IPS DF 6.9 (cell line): ENCODE results near the gene TEX29.

Experiments used
- DNase-seq: peaks from one replicate; pipeline ENCODE4 v3.0.0-alpha.2; 2013; ENCODE audit warnings: low read depth, low spot score
- H3K27ac ChIP-seq: one replicate; pipeline ENCODE4 v1.5.1; 2013; ENCODE audit warnings: low read length, control low read depth
- H3K27me3 ChIP-seq: 2 replicates; pipeline ENCODE4 v1.6.1; 2013; ENCODE audit warnings: mild to moderate bottlenecking, low read length; ENCODE audit not compliant: control insufficient read depth, insufficient read depth
- H3K36me3 ChIP-seq: 2 replicates; pipeline ENCODE4 v1.6.1; 2013; ENCODE audit warnings: low read length; ENCODE audit not compliant: control insufficient read depth, insufficient read depth
- H3K4me1 ChIP-seq: 2 replicates; pipeline ENCODE4 v1.6.1; 2013; ENCODE audit warnings: low read length; ENCODE audit not compliant: control insufficient read depth, insufficient read depth
- H3K4me3 ChIP-seq: 2 replicates; pipeline ENCODE4 v1.5.1; 2013; ENCODE audit warnings: mild to moderate bottlenecking, low read length
- H3K9me3 ChIP-seq: 2 replicates; pipeline ENCODE4 v1.6.1; 2013; ENCODE audit warnings: low read length, inconsistent platforms; ENCODE audit not compliant: control insufficient read depth, insufficient read depth
- WGBS: extraction: QIAGEN DNeasy Blood & Tissue Kit; methylation state at CpG from one replicate; pipeline ENCODE4 v1.1.7; 2013; ENCODE audit warnings: mixed read lengths, missing lambda C conversion rate; ENCODE audit not compliant: insufficient read length, insufficient coverage; 5-methylcytosine and 5-hydroxymethylcytosine counted together

The TEX29 gene

DNA sequence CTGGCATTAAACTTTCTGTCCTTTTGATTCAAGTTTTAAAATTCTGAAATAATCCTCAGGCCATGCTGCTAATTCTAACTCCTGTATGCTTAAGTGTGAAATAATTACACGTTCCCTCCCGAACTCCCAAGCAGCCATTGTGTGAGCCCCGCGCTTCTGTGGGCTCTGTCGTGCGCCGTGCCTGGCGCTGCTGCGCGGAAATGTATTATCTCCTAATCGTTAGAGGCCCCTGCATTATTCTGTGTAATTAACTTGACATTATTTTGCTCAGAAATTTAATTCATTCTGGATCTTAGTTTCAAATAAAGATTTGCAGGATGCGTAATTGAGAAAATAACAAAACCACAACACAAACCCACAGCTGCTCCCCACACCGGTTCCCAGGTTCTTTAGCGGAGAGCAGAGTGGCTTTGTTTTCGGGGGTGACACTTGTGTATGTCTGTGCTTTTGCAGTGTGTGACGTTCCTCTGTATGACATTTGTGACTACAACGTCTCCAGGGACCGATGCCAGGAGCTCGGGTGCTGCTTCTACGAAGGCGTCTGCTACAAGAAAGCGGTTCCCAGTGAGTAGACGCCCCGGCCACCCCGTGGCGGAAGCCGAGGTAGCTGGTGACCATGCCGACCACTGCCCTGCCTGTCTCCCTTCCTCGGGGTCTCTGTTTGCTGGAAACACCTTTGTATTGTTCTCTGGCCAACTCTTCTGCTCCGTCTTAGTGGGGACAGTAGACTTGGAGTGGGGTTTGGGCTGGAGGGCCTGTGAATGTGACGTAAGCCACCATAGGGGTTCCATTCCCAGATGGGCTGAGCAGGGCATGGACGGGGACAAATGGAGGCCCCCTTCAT, 7.5 kb downstream of the TEX29 start:
- no peaks in the 10 kb centered on the region; the same call in 1 of the 2 replicates for H3K4me1 ChIP-seq
- no peaks in the 10 kb centered on the region for H3K9me3 ChIP-seq
- 0 out of 2 replicates have a peak, but pooled peaks cover 2% of the 10 kb centered on the region for H3K36me3 ChIP-seq
- no peak overlapping the region for H3K4me3 ChIP-seq
- H3K27me3 ChIP-seq, result no peaks in the 10 kb centered on the region
- no CpG with 5 or more reads among the region's 32 CpGs for whole genome bisulfite sequencing
- DNase-seq, result no peak
- H3K27ac ChIP-seq, result no peak overlapping the region

DNA sequence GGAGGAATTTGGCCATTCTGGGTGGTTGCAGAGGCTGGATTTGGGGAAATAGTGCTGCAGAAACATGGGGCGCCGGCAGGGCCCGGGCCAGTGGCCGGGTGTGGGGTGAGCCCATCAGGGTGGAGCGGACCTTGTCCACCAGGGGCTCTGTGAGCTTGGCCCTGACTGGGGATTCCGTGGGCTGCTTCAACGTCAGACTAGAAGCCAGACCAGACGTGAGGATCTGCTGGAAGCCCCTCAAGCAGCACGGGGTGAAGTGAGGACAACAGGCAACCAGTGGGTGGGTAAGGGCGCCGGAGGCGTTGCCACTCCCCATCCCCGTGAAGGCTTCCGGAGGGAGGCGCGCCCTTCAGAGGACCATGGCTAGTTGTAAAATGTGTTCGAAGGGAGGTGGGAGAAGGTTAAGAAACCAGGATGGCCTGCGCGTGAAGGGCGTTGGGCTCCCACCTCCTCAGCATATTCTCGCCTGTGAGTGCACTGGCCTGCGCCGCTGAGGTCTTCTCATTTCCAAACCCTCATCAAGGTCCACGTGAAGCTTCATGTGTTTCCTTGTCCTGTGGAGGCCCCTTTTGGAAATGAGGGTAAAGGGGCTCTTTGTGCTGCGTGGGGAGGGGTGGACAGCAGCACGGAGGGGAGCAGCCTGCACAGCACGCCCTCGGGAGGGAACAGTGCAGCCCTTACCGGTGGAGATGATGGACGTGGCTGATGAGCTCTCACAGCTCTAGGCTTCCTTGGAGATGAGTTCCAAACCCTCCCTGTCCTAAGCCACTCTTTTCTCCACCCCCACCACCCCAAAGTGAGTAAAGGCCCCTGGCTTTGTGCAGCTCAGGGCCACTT, 8.3 kb downstream of the TEX29 start:
- Histone ChIP-seq H3K4me3 (no peak overlapping the region), H3K27ac (no peak overlapping the region), H3K9me3 (no peaks in the 10 kb centered on the region), H3K27me3 (no peaks in the 10 kb centered on the region), H3K4me1 (no peaks in the 10 kb centered on the region; the same call in 1 of the 2 replicates), H3K36me3 (0 out of 2 replicates have a peak, but pooled peaks cover 2% of the 10 kb centered on the region)
- WGBS, result no CpG with 5 or more reads among the region's 30 CpGs
- no peak for DNase-seq

DNA sequence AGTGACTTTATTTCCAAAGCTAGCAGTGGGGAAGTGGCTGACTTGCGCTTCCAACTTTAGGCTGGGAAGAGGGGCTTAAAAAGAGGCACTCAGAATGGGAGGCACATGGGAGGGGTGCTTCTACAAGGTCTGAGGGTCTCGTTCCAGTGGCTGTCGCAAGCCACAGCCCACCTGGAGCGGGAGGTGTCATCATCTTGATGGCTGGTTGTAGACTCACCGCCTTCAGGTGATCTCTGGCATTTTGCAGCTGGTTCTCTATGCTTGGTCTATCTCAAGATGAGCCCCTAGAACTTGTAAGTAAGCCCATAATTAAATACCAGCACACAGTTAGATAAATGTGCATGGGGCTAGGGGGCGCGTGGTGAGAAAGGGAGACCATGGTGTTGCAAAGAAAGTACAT, 9.2 kb downstream of the TEX29 start:
- H3K27ac ChIP-seq, result no peak overlapping the region
- H3K4me1 ChIP-seq, result no peaks in the 10 kb centered on the region; the same call in 1 of the 2 replicates
- DNase-seq, result no peak
- H3K9me3 ChIP-seq, result no peaks in the 10 kb centered on the region
- WGBS, result no CpG with 5 or more reads among the region's 7 CpGs
- H3K27me3 ChIP-seq, result no peaks in the 10 kb centered on the region
- no peak overlapping the region for H3K4me3 ChIP-seq
- H3K36me3 ChIP-seq, result 0 out of 2 replicates have a peak, but pooled peaks cover 2% of the 10 kb centered on the region

DNA sequence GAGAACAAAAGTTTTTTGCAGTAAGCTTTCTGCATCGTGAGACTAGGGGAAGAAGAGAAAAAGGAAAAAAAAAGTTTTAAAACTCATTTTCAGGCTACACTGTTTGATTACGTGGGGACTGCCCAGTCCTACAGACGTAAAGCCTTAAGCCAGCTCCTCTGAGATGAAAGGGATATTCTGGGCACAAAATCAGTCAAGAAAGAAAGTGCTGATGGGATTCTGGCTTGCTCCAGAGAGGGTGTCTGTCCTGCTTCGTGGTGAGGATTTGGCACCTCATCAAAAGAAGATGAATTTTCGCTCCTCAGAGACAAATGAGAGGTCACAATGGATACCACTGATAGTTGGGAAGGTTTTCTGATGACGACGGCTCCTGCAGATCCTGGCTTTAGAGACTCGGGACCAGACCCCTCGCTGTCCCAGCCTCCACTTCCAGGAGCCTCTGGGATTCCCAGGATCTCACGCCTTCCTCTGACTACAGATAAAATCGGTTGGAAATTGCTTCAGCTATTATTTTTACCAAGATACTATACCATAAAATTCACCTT, 9.7 kb downstream of the TEX29 start:
- no CpG with 5 or more reads among the region's 11 CpGs for WGBS
- no peak for DNase-seq

DNA sequence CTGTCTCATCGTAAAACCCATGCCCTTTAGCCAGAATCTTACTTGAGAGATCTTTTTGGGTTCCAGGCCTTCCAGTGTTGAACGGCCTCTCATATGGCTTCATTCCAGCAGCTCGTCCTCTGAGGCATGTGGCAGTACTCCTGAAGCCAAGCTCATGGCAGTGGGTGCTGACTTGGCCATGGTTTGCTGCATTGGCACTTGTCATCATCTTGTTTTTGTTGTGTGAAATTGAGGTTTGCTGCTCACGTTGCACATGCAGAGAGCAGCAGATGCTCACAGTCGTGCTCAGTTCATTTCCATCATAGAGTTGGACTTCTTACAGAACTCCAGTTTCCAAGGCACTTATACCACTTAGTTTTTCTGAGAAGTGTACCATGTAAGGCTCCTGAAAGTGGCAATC, 14.9 kb downstream of the TEX29 start:
- Histone ChIP-seq H3K4me3 (no peak overlapping the region), H3K9me3 (no peaks in the 10 kb centered on the region), H3K4me1 (no peaks in the 10 kb centered on the region), H3K27ac (no peak overlapping the region), H3K27me3 (no peaks in the 10 kb centered on the region; the same call in 1 of the 2 replicates), H3K36me3 (no peaks in the 10 kb centered on the region)
- WGBS, result no CpG with 5 or more reads among the region's 5 CpGs
- no peak for DNase-seq

More for the DNA sequence above, 9.7 kb downstream of the TEX29 start:
- Histone ChIP-seq H3K4me1 (no peaks in the 10 kb centered on the region; the same call in 1 of the 2 replicates), H3K27me3 (no peaks in the 10 kb centered on the region), H3K27ac (no peak overlapping the region), H3K36me3 (0 out of 2 replicates have a peak, but pooled peaks cover 2% of the 10 kb centered on the region), H3K9me3 (no peaks in the 10 kb centered on the region), H3K4me3 (no peak overlapping the region)

DNA sequence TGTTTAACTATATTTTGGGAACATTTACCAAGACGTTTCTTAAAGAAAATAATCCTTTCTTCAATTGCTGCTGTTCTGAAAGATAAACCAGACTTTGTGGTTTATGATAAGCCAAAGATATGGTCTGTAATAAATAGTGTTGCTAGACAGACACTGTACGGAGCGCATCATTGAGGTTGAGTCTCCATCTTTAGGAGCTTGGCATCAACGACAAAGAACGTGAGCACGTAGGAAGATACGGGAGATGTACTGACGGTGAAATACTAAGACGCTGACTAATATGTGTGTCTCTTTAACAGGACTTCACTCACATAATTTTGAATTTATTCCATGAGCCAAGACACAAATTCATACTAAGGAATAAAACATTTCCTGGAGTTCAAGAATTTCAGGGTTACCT, 16.2 kb downstream of the TEX29 start:
- H3K36me3 ChIP-seq, result no peaks in the 10 kb centered on the region
- DNase-seq, result no peak
- no peak overlapping the region for H3K27ac ChIP-seq
- no peaks in the 10 kb centered on the region; the same call in 1 of the 2 replicates for H3K27me3 ChIP-seq
- no peaks in the 10 kb centered on the region for H3K9me3 ChIP-seq
- WGBS, result no CpG with 5 or more reads among the region's 9 CpGs
- H3K4me3 ChIP-seq, result no peak overlapping the region
- H3K4me1 ChIP-seq, result no peaks in the 10 kb centered on the region

DNA sequence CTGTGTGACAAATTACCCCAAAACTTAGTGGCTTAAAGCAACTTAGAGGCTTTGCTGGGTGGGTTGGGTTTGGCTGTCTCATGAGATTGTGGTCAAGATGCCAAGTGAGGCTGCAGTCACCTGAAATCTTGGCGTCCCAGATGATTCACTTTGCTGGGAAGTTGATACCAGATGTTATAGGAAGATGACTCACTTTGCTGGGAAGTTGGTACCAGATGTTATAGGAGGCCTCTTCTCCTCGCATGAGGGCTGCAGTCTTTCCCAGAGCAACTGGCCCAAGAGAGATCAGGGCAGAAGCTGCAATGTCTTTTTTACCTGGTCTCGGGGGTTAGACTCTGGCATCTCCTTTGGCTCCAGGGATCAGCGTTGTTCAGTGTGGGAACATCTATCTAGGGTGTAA, 16.8 kb downstream of the TEX29 start:
- Histone ChIP-seq H3K4me1 (no peaks in the 10 kb centered on the region), H3K4me3 (no peak overlapping the region), H3K27me3 (no peaks in the 10 kb centered on the region; the same call in 1 of the 2 replicates), H3K27ac (no peak overlapping the region), H3K9me3 (no peaks in the 10 kb centered on the region), H3K36me3 (no peaks in the 10 kb centered on the region)
- no CpG with 5 or more reads among the region's 4 CpGs for WGBS
- no peak for DNase-seq

DNA sequence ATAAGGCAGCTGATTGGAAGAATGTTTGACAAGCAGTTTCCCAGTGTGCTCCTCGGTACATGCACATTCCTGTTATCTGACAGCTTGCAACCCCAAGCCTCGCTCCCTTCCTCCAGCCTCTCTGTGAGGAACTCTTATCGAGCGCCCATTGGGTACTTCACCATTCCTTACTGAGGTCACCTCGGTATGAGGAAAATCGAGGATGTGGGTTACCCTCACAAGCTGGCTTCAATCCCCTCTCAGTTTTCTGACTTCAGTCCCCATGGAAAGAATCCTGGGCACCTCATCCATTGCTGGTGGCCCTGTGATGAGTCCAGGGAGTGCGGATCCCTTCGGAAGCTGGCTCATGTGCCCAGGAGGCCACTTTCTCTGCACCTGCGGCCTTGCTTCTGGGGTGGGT, 17.3 kb downstream of the TEX29 start:
- Histone ChIP-seq H3K9me3 (no peaks in the 10 kb centered on the region), H3K4me3 (no peak overlapping the region), H3K4me1 (no peaks in the 10 kb centered on the region), H3K27me3 (no peaks in the 10 kb centered on the region; the same call in 1 of the 2 replicates), H3K27ac (no peak overlapping the region), H3K36me3 (no peaks in the 10 kb centered on the region)
- no CpG with 5 or more reads among the region's 9 CpGs for WGBS
- DNase-seq, result no peak

DNA sequence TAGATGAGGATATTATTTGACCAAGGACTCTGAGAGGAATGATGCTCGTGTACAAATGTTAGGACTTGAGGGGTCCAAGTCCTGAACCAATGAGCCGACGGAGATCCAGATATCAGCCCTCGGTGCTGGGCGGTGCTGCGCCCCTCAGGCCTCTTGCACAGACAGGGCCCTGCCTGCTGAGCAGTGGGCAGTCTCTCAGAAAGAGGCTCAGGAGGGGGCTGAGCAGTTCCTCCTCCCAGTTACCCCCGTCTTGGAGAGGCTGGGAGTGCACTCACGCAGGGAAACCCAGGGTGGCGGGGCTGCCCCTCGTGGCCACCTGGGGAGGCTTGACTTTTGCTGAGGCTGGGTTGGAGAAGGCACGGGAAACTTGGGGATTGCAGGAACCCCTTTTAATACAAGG, 18.4 kb downstream of the TEX29 start:
- Histone ChIP-seq H3K4me3 (no peak overlapping the region), H3K27ac (no peak overlapping the region), H3K27me3 (no peaks in the 10 kb centered on the region; the same call in 1 of the 2 replicates), H3K9me3 (no peaks in the 10 kb centered on the region), H3K4me1 (no peaks in the 10 kb centered on the region), H3K36me3 (no peaks in the 10 kb centered on the region)
- no CpG with 5 or more reads among the region's 11 CpGs for WGBS
- DNase-seq, result no peak
